ENCODE measurements around the gene LRMDA. TPM values are rescaled to one million over a fixed set of nuclear protein-coding genes. Genes with fewer than 3 reads are reported as not detected.

The LRMDA gene
- total RNA-seq, 1 donor from 2014 or later, result 0.96 TPM

GRCh38 chr10:76436981-76437380 is 1005.6 kb downstream of the LRMDA start:
- Histone ChIP-seq H3K9me3 (no peaks in the 10 kb centered on the region), H3K36me3 (no peaks in the 10 kb centered on the region), H3K27me3 (no peaks in the 10 kb centered on the region), H3K27ac (no peak overlapping the region), H3K4me1 (peaks cover 2 to 14% of the 10 kb centered on the region in 2 donors), H3K4me3 (no peak overlapping the region)
- TF ChIP-seq CTCF (IDR thresholded peaks at IDR 0.05), result no peak
- DNase-seq (ENCODE audit: low spot score in 2 of 2), result no peak
- intact Hi-C loops (cut with DNase I), result no loop called here

GRCh38 chr10:76440426-76440825 is 1009.0 kb downstream of the LRMDA start:
- Histone ChIP-seq H3K4me1 (peaks cover 0 to 10% of the 10 kb centered on the region in 2 donors), H3K4me3 (no peak overlapping the region), H3K27ac (no peak overlapping the region), H3K36me3 (no peaks in the 10 kb centered on the region), H3K9me3 (no peaks in the 10 kb centered on the region), H3K27me3 (no peaks in the 10 kb centered on the region)
- TF ChIP-seq CTCF (IDR thresholded peaks at IDR 0.05), result no peak
- DNase-seq (ENCODE audit: low spot score in 2 of 2), result no peak
- intact Hi-C loops (cut with DNase I), result no loop called here

- TF ChIP-seq CTCF (IDR thresholded peaks at IDR 0.05), result no peak
- DNase-seq (ENCODE audit: low spot score in 2 of 2), result no peak
- no peaks in the 10 kb centered on the region for H3K27me3 ChIP-seq
- no peak overlapping the region for H3K4me3 ChIP-seq
- no peak overlapping the region for H3K27ac ChIP-seq
- intact Hi-C loops (cut with DNase I), result no loop called here
- H3K36me3 ChIP-seq, result no peaks in the 10 kb centered on the region
- peaks cover 0 to 6% of the 10 kb centered on the region in 2 donors for H3K4me1 ChIP-seq
- no peaks in the 10 kb centered on the region for H3K9me3 ChIP-seq
Measured at GRCh38 chr10:76442113-76442512, 1010.7 kb downstream of the LRMDA start.

GRCh38 chr10:76444034-76444800 is 1012.8 kb downstream of the LRMDA start:
- intact Hi-C loops (cut with DNase I), result no loop called here

GRCh38 chr10:76447578-76447977 is 1016.2 kb downstream of the LRMDA start:
- no peak overlapping the region for H3K27ac ChIP-seq

More at GRCh38 chr10:76444034-76444800, 1012.8 kb downstream of the LRMDA start:
- peaks cover 0 to 9% of the 10 kb centered on the region in 2 donors for H3K4me1 ChIP-seq
- no peaks in the 10 kb centered on the region for H3K36me3 ChIP-seq
- DNase-seq (ENCODE audit: low spot score in 2 of 2), result peak in 1 of 2 donors; percentile 69
- peak overlapping the region in 1 of 2 donors; percentile 39 for H3K27ac ChIP-seq
- H3K9me3 ChIP-seq, result no peaks in the 10 kb centered on the region
- no peak for TF ChIP-seq CTCF (IDR thresholded peaks at IDR 0.05)
- H3K27me3 ChIP-seq, result no peaks in the 10 kb centered on the region
- no peak overlapping the region for H3K4me3 ChIP-seq

More at GRCh38 chr10:76447578-76447977, 1016.2 kb downstream of the LRMDA start:
- Histone ChIP-seq H3K9me3 (no peaks in the 10 kb centered on the region), H3K4me3 (no peak overlapping the region), H3K4me1 (peaks cover 0 to 9% of the 10 kb centered on the region in 2 donors), H3K36me3 (no peaks in the 10 kb centered on the region), H3K27me3 (no peaks in the 10 kb centered on the region)
- no peak for DNase-seq (ENCODE audit: low spot score in 2 of 2)
- no peak for TF ChIP-seq CTCF (IDR thresholded peaks at IDR 0.05)
- intact Hi-C loops (cut with DNase I), result no loop called here

Data from ascending aorta (tissue), 2 donors.